Urinary bladder (tissue), 4 donors: ENCODE measurements around the gene NUDT7. TPM values are rescaled to one million over a fixed set of nuclear protein-coding genes. Genes with fewer than 3 reads are reported as not detected.

Experiments
- DNase-seq: peaks from one replicate; pipeline ENCODE4 v3.0.0-alpha.2; 2015; ENCODE audit errors: extremely low spot score
- H3K27ac ChIP-seq: one replicate; pipeline ENCODE4 v1.5.1; 2013; ENCODE audit warnings: low read depth, mild to moderate bottlenecking, moderate library complexity
- H3K36me3 ChIP-seq: one replicate; pipeline ENCODE4 v1.6.1; 2013; ENCODE audit warnings: mild to moderate bottlenecking, moderate library complexity; ENCODE audit not compliant: insufficient read depth
- H3K4me1 ChIP-seq: one replicate; pipeline ENCODE4 v1.6.1; 2013; ENCODE audit warnings: mild to moderate bottlenecking, moderate library complexity; ENCODE audit not compliant: insufficient read depth
- H3K4me3 ChIP-seq: one replicate; pipeline ENCODE4 v1.5.1; 2013; ENCODE audit warnings: low read depth, low read length
- WGBS: extraction: QIAGEN DNeasy Blood & Tissue Kit; methylation state at CpG from one replicate; pipeline ENCODE4 v1.1.7; 2013; 5-methylcytosine and 5-hydroxymethylcytosine counted together
- polyA plus RNA-seq: library from polyadenylated mRNA; stranded (reverse); fragments of 200-250 nt; gene quantifications from one replicate; pipeline ENCODE4 v1.2.3, GENCODE V29; 2013
- total RNA-seq: library from RNA; depleted of rRNA; stranded (reverse); fragments of >200 nt; gene quantifications from one replicate; pipeline ENCODE4 v1.2.3, GENCODE V29; 2014
- donor health status: healthy with polysubstance abuse.
- donor health status: healthy.

NUDT7 gene
- total and polyA plus RNA-seq, 2 donors = 11.6 to 17.1 TPM

DNA sequence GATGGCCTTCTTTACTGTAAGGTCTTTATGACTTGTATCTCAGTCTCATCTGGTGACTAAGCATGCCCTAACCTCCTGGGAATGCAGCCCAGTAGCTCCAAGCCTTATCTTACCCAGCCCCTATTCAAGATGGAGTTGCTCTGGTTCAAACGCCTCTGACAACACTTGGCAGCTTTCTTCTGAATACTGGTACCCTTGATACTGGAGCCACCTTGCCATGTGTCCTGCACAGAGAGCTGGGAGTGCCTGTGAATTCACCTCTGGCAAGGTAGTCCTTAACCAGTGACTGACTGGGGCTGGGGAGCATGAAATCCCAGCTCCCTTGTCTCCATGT lies 17.2 kb downstream of the NUDT7 start:
- no peak overlapping the region for H3K27ac ChIP-seq
- H3K4me1 ChIP-seq = no peaks in the 10 kb centered on the region
- no peak overlapping the region for H3K4me3 ChIP-seq
- no peak for DNase-seq
- no peaks in the 10 kb centered on the region for H3K36me3 ChIP-seq
- WGBS = 52% methylated on average over 1 of the region's 1 CpG

DNA sequence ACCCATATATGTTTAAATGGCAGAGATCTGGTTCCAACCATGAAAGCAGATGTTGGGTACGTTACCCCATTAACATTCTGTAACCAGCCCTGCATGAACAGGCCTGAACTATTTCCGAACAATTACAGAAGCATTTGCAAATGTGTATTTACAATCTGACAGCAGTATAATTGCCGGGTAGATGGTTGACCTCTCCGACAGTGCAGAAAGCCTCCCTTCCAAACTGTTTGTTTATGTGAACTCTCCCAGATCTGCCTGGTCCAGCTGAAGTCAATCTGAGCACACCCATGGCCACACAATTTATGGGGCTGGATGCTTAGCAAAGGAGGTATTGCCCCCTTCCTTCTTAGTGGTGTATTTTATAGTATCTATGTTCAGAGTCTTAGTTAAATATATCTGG lies 21.8 kb downstream of the NUDT7 start:
- Histone ChIP-seq H3K4me3 (no peak overlapping the region), H3K4me1 (no peaks in the 10 kb centered on the region), H3K27ac (no peak overlapping the region), H3K36me3 (no peaks in the 10 kb centered on the region)
- 37% methylated on average over 4 of the region's 4 CpGs for WGBS
- no peak for DNase-seq

DNA sequence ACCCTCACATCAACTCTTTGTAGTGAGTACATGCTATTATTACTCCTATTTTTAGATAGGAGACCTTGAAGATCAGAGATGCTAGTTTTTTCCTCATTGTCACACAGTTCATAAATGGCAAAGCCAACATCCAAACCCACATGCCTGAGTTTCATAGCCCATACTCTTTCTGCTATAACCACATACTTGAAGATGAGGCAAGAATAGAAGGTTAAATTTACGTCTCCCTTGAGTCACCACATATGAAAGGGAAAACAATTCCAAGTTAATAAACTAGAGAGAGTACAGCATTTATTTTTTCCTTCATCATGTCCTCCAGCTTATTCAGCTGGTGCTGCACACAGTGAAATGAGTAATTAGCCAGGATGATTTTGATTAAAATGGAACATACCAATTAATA lies 23.7 kb downstream of the NUDT7 start:
- Histone ChIP-seq H3K4me1 (no peaks in the 10 kb centered on the region), H3K27ac (no peak overlapping the region), H3K36me3 (no peaks in the 10 kb centered on the region), H3K4me3 (no peak overlapping the region)
- 59% methylated on average over 1 of the region's 1 CpG for WGBS
- no peak for DNase-seq

DNA sequence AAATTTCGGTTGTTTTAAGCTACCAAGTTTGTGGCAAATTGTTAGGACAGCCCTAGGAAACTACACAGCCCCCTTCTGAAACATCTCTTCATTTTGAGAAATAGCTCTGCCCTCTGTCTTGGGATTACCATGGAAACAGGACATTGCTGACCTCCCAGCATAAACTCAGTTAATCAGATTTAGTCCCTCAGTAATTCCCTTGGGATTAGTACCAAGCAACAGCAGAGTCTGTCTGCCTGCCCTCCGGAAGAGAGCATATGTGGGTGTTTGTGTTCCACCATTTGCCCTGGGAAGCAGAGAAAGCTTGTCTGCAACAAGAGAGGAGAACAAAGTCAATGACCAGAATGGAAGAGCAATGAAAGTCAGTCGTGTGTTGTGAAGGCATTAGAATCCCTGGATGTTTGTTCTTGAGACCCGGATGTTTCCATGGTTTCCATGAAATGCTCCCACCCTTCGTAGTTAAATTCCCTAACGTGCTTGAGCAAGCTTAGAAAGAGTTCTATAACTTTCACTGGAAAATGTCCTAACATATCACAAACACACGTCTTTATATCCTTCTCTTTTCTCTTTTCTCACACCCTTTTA lies 26.2 kb downstream of the NUDT7 start:
- 65% methylated on average over 7 of the region's 7 CpGs for WGBS
- Histone ChIP-seq H3K27ac (no peak overlapping the region), H3K36me3 (no peaks in the 10 kb centered on the region), H3K4me3 (no peak overlapping the region), H3K4me1 (no peaks in the 10 kb centered on the region)
- DNase-seq = no peak

DNA sequence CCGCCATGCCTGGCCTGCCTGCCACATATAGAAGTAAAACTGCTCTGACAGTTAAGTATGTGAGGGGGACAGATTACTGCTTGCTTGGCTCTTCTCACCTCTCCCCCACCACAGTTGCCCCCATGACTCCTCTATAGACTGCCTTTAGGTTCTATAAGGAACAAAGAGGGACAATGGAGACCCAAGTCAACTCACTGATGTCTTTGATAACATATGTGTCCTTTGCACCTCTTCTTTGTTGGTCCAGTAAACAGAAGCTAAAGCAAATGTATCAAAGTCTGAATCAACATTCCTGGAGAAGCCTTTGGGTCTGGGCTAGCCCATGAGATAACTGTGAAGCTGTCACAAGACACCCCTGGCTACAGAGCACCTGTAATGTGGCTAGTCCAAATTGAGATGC lies 27.1 kb downstream of the NUDT7 start:
- 47% methylated on average over 1 of the region's 1 CpG for WGBS

DNA sequence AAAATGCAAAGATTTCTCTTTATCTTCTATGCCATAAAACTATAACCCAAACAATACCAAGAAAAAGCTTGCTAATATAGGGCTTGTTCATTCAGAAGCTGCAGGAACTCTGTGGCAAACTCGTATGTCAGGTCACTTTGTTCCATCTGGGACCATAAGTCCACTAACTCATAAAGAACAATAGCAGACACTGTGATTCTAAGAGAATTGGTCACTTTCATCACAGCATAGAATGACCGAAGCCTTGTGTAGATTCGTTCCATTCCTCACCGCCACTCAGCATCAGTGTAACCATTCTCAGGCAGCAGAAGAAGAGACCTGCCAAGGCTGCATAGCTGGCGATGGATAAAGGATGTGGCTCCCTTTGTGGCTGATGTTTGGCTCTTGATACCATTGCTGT lies 35.7 kb downstream of the NUDT7 start:
- Histone ChIP-seq H3K36me3 (no peaks in the 10 kb centered on the region), H3K4me3 (no peak overlapping the region), H3K27ac (no peak overlapping the region), H3K4me1 (no peaks in the 10 kb centered on the region)
- 79% methylated on average over 5 of the region's 5 CpGs for WGBS
- no peak for DNase-seq

More for the DNA sequence above, 27.1 kb downstream of the NUDT7 start:
- DNase-seq = no peak
- no peaks in the 10 kb centered on the region for H3K36me3 ChIP-seq
- H3K27ac ChIP-seq = no peak overlapping the region
- H3K4me3 ChIP-seq = no peak overlapping the region
- no peaks in the 10 kb centered on the region for H3K4me1 ChIP-seq

DNA sequence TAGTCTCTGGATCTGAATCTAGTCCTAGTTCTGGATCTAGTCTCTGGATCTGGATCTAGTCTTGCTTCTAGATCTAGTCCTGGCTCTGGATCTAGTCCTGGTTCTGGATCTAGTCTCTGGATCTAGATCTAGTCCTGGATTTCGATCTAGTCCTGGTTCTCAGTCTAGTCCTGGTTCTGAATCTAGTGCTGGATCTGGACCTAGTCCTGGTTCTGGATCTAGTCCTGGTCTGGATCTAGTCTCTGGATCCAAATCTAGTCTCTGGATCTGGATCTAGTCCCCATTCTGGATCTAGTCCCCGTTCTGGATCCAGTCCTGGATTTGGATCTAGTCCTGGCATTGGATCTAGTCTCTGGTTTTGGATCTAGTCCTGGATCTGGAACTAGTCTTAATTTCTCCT lies 36.2 kb downstream of the NUDT7 start:
- no peaks in the 10 kb centered on the region for H3K4me1 ChIP-seq
- 91% methylated on average over 2 of the region's 2 CpGs for WGBS
- no peak overlapping the region for H3K27ac ChIP-seq
- H3K36me3 ChIP-seq = no peaks in the 10 kb centered on the region
- no peak for DNase-seq
- H3K4me3 ChIP-seq = no peak overlapping the region

DNA sequence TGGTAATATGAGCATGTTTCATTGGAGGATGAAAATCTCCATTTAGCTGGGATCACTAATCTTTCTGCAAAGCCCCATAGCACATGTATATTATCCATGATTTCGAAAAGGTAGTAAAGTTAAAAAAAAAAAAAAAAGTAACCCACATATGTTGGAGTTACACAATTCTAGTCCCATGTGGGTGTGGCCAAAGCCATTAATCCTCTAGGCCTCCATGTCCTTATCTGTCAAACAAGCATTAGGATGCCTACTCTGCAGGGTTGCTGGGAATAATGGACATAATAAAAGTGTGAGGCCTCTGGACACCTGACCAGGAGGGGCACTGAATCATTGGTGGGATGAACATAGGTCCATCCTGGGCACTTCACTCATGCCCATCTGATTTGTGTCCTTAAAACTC lies 36.9 kb downstream of the NUDT7 start:
- H3K4me3 ChIP-seq = no peak overlapping the region
- no peak for DNase-seq
- 35% methylated on average over 1 of the region's 1 CpG for WGBS
- no peaks in the 10 kb centered on the region for H3K4me1 ChIP-seq
- no peaks in the 10 kb centered on the region for H3K36me3 ChIP-seq
- no peak overlapping the region for H3K27ac ChIP-seq

DNA sequence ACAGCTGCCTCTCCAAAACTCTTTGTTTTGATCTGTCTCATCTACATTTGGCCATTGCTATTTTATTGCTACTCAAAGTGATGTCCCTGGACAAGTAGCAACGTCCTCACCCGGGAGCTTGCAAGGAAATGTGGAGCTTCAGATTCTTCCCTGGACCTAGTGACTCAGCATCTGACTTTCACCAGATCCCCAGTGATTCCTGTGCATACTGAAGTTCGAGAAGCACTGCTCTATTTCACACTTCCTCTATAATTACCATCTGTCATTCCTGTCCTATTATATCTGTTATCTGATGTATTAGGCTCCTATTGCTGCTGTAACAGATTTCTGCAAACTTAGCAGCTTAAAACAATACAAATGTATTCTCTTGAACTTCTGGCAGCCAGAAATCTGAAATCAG lies 37.5 kb downstream of the NUDT7 start:
- no peak overlapping the region for H3K4me3 ChIP-seq

DNA sequence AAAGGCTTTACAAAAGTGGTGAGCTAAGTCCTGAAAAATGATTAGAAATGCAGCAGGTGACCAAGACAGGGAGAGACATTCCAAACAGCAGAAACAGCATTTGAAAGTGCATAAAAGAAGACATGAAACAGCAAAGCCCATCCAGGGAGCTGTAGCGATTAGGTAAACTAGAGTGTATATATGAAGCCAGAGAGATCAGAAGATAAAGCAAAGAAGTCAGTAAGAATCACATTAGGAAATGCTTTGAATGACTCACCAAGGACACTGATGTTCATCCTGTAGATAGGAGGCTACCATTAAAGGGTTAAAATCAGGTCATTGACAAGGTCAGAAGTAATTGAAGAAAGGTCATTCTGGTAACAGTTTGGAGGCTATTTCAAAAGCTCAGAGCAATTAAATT lies 38.5 kb downstream of the NUDT7 start:
- 48% methylated on average over 1 of the region's 1 CpG for WGBS

More for the DNA sequence above, 37.5 kb downstream of the NUDT7 start:
- Histone ChIP-seq H3K27ac (no peak overlapping the region), H3K4me1 (no peaks in the 10 kb centered on the region), H3K36me3 (no peaks in the 10 kb centered on the region)
- WGBS = 60% methylated on average over 3 of the region's 3 CpGs
- no peak for DNase-seq

DNA sequence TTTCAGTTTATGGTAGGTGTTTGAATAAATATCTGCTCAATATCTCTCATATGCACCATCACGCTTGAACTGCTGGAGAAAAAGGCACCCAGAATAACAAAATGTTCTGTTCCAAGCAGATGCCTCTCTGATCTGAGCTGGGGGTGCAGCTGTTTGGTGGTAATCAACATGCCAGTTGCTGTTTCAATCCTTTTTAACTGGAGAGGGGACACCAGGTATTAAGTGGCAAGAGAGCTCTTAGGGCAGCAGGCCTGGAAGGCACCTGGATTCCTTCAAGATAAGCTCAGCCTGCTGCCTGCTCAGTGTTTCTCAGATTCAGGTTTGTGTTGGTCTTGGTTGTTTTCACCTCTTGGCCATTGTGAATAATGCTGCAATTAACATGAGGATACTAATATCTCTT lies 38.9 kb downstream of the NUDT7 start:
- Histone ChIP-seq H3K27ac (no peak overlapping the region), H3K4me3 (no peak overlapping the region), H3K4me1 (no peaks in the 10 kb centered on the region), H3K36me3 (no peaks in the 10 kb centered on the region)
- DNase-seq = no peak
- 82% methylated on average over 1 of the region's 1 CpG for WGBS

More for the DNA sequence above, 38.5 kb downstream of the NUDT7 start:
- Histone ChIP-seq H3K4me3 (no peak overlapping the region), H3K36me3 (no peaks in the 10 kb centered on the region), H3K27ac (no peak overlapping the region), H3K4me1 (no peaks in the 10 kb centered on the region)
- DNase-seq = no peak

DNA sequence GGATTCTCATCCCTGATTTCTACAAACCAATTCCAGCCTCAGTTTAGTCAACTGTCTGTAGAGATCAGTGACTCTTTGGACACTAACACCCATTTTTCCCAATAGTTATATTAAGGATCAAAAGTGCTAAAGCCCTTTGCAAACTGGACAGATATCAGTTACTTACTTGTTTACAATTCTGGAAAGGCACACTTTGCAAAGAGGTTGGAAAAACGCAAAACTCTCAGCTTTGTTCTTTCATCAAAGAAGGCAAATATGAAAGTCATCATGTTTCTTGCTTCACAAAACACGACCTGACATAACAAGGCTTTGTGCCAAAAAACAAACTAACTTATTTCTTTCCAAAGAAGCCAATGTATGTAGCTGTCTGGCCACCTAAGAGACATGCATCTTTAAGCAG lies 39.9 kb downstream of the NUDT7 start:
- 50% methylated on average over 2 of the region's 2 CpGs for WGBS
- Histone ChIP-seq H3K36me3 (no peaks in the 10 kb centered on the region), H3K4me1 (no peaks in the 10 kb centered on the region), H3K4me3 (no peak overlapping the region), H3K27ac (no peak overlapping the region)
- DNase-seq = no peak

DNA sequence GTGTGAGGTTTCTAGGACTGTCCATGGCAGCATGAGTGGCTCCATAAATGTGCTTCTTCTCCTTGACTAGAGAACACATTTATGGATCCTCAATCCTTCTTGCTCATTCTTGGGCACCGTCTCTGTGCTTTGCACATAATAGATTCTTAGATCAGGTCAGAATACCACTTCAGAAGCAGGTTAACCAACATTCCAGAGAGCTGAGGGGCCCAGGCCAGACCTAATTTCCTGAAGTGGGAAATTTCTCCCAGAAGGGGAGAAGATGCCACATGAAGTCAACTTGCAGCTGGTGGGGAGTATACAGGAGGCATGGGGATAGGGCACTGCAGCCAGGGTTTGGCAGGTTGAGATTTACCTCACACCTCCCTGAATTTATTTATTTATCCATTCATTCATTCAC lies 41.7 kb downstream of the NUDT7 start:
- Histone ChIP-seq H3K4me1 (no peaks in the 10 kb centered on the region), H3K4me3 (no peak overlapping the region), H3K27ac (no peak overlapping the region), H3K36me3 (no peaks in the 10 kb centered on the region)
- WGBS = 97% methylated on average over 1 of the region's 1 CpG
- no peak for DNase-seq

DNA sequence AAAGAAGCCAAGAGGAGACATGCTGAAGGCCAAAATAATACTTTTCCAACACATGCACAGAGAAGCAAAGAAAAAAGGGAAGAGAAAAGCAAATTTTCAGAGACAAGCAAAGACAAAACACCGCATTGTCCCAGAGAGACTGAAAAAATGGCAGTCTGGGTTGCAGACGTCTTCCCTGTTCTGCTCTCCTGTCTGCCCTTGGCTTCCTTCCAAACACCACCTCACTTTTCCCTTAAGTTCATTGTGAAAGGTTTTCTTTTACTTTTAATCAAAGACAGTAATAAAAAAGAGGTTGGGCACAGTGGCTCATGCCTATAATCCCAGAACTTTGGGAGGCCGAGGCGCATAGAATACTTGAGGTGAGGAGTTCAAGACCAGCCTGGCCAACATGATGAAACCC lies 44.9 kb downstream of the NUDT7 start:
- WGBS = 60% methylated on average over 4 of the region's 4 CpGs
- DNase-seq = no peak
- Histone ChIP-seq H3K4me1 (no peaks in the 10 kb centered on the region), H3K36me3 (no peaks in the 10 kb centered on the region), H3K4me3 (no peak overlapping the region), H3K27ac (no peak overlapping the region)

DNA sequence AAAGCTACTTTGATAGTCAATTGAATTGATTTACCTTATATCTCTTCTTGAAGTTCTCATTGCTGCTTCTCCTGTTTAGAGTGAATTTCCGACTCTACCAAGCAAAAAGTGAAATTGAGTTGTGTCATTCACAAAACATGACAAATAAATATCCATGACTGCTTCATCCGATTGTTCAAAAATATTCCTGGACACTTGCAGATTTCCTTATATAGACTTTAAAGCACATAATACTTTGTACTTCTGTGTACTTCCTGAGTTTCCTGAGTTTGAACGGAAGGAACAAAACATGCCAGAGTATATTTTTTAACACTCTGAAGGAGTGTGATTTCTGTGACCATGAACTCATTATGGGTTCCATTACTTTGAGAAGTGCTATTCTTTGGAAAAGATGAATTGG lies 45.5 kb downstream of the NUDT7 start:
- no peaks in the 10 kb centered on the region for H3K36me3 ChIP-seq
- no peak overlapping the region for H3K27ac ChIP-seq
- no peak for DNase-seq
- H3K4me3 ChIP-seq = no peak overlapping the region
- 78% methylated on average over 3 of the region's 3 CpGs for WGBS
- no peaks in the 10 kb centered on the region for H3K4me1 ChIP-seq
